Activated naive CD8-positive, alpha-beta T cell treated with anti-CD3 and anti-CD28 coated beads for 36 hours (primary cell): ENCODE data around the gene UBE3A. TPM values are rescaled to one million over a fixed set of nuclear protein-coding genes. Genes with fewer than 3 reads are reported as not detected.

Experiments
- DNase-seq: peaks from one replicate; pipeline ENCODE4 v3.0.0; 2021
- H3K27ac Mint-ChIP-seq: one replicate; pipeline ENCODE4 v1.8.0; 2022; ENCODE audit warnings: mild to moderate bottlenecking, moderate library complexity, mixed read lengths
- H3K27me3 Mint-ChIP-seq: one replicate; pipeline ENCODE4 v1.8.0; 2022; ENCODE audit warnings: mild to moderate bottlenecking, mixed read lengths
- H3K36me3 Mint-ChIP-seq: one replicate; pipeline ENCODE4 v1.8.0; 2021; ENCODE audit warnings: mild to moderate bottlenecking, mixed read lengths
- H3K4me1 Mint-ChIP-seq: one replicate; pipeline ENCODE4 v1.8.0; 2021; ENCODE audit warnings: mixed read lengths
- H3K4me3 Mint-ChIP-seq: one replicate; pipeline ENCODE4 v1.8.0; 2022; ENCODE audit warnings: mild to moderate bottlenecking, moderate library complexity, mixed read lengths
- H3K9me3 Mint-ChIP-seq: one replicate; pipeline ENCODE4 v1.8.0; 2022; ENCODE audit warnings: mixed read lengths
- total RNA-seq, 2 experiments: library from RNA; stranded (reverse); gene quantifications; one replicate each; pipeline ENCODE4 v1.2.3, GENCODE V29; 2021

The UBE3A gene
- total RNA-seq: 100 to 1,000 TPM; 122 to 125 TPM

- H3K27me3 Mint-ChIP-seq: no peaks in the 10 kb centered on the region
Observed at GRCh38 chr15:25438601-25439368, at the start of gene UBE3A. Gene UBE3A (minus strand): TSS chr15:25439024. CDS start chr15:25409107, 29,917 bp downstream.

GRCh38 chr15:25487226-25487884, 48.5 kb upstream of the UBE3A start:
- Mint-ChIP-seq H3K27ac (no peak overlapping the region), H3K9me3 (peaks cover 14% of the 10 kb centered on the region), H3K4me1 (no peaks in the 10 kb centered on the region), H3K27me3 (peaks cover 10% of the 10 kb centered on the region), H3K36me3 (peaks cover 5% of the 10 kb centered on the region), H3K4me3 (no peak overlapping the region)
- DNase-seq: no peak

More at GRCh38 chr15:25438601-25439368, at the start of gene UBE3A:
- Mint-ChIP-seq H3K9me3 (peaks cover 2% of the 10 kb centered on the region), H3K36me3 (peaks cover 30% of the 10 kb centered on the region), H3K27ac (peak within 1 kb of the TSS; percentile 93), H3K4me3 (peak within 1 kb of the TSS; percentile 92), H3K4me1 (peaks cover 28% of the 10 kb centered on the region)
- peak; percentile 94 for DNase-seq

DNA sequence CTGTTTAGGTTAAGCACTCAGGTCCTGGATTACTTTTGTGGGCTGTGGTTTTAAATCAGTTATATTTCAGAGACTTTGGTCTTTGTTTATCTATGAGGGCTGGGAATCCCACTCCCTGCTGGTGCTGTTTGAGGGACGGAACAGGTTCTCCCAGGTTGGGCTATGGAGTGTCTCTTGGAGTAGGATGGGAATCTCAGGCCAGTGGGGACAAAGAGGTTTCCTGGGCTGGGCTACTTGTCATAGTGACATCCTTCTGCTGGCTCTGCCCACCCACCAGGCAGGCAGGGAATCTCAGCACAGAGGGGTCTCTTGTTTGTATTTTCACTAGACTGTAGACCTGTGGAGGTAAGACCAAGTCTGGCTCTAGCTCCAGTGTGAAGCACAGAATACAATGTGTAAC, 47.2 kb upstream of the UBE3A start:
- H3K27me3 Mint-ChIP-seq: peaks cover 10% of the 10 kb centered on the region
- no peak overlapping the region for H3K4me3 Mint-ChIP-seq
- H3K27ac Mint-ChIP-seq: no peak overlapping the region
- no peak for DNase-seq
- peaks cover 4% of the 10 kb centered on the region for H3K36me3 Mint-ChIP-seq
- peaks cover 4% of the 10 kb centered on the region for H3K4me1 Mint-ChIP-seq
- peaks cover 9% of the 10 kb centered on the region for H3K9me3 Mint-ChIP-seq

GRCh38 chr15:25481208-25481859, 42.5 kb upstream of the UBE3A start:
- DNase-seq: no peak
- Mint-ChIP-seq H3K9me3 (peaks cover 1% of the 10 kb centered on the region), H3K36me3 (no peaks in the 10 kb centered on the region), H3K4me3 (no peak overlapping the region), H3K27ac (no peak overlapping the region), H3K4me1 (peaks cover 4% of the 10 kb centered on the region), H3K27me3 (peaks cover 11% of the 10 kb centered on the region)

DNA sequence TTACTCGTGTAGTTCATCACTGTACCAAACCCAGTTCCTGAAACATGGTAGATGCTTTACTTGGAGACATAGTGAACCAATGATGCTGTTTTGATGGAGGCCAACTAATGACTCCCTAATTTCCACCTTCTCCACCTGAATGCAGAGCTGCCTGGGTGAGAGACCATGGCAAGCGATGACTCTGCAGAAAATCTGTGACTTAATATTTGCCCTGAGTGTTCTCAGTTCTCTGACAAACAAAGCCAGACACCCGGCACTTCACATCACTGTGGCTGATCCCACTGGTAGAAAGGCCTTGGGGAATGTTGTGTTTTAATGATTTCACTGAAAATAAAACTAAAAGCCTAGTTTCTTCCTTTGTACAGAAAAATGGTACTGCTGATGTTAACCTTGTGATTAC, 39.5 kb upstream of the UBE3A start:
- no peak overlapping the region for H3K27ac Mint-ChIP-seq
- H3K36me3 Mint-ChIP-seq: no peaks in the 10 kb centered on the region
- peaks cover 7% of the 10 kb centered on the region for H3K27me3 Mint-ChIP-seq
- peaks cover 1% of the 10 kb centered on the region for H3K9me3 Mint-ChIP-seq
- no peak for DNase-seq
- H3K4me1 Mint-ChIP-seq: peaks cover 4% of the 10 kb centered on the region
- H3K4me3 Mint-ChIP-seq: no peak overlapping the region

DNA sequence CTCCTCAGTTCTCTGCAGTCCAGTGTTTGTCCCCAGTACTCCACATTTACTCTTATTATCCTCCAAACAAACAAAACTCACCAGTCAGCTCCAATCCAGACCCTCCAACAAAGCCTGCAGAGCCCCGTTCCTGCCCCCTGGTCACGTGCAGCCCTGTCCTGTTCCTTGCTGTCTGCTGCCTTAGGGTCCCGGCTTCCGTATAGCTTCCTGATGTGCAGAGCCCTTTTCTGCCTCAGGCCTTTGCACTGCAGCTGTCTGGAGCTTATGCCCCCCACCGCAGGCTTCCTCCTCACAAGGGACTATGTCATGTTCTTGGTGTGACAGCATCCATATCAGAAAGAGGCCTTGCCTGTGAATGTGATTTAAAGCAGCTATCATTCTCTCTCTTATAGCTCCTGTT, 39.0 kb upstream of the UBE3A start:
- H3K4me1 Mint-ChIP-seq: peaks cover 4% of the 10 kb centered on the region
- H3K9me3 Mint-ChIP-seq: peaks cover 5% of the 10 kb centered on the region
- no peak for DNase-seq
- H3K4me3 Mint-ChIP-seq: no peak overlapping the region
- H3K36me3 Mint-ChIP-seq: no peaks in the 10 kb centered on the region
- H3K27me3 Mint-ChIP-seq: peaks cover 7% of the 10 kb centered on the region
- no peak overlapping the region for H3K27ac Mint-ChIP-seq

DNA sequence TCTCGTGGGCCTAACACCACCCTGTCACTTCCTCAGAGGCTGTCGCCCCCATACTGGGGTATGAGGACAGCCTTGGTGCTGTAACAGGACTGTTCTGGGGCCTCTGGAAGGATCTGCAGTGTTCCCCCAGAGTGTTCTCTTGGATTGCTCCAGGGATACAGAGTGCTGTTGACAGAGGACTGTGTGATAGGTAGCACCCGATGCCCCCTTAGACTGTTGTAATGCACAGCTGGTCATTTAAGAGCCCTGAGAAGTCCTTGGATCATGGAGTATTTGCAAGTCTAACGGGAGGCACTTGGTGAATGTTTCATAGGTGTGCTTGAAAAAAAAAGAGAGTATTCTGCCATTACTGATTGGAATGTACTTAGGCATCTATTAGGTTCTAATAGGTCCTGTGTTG, 35.4 kb upstream of the UBE3A start:
- Mint-ChIP-seq H3K27me3 (no peaks in the 10 kb centered on the region), H3K27ac (no peak overlapping the region), H3K9me3 (peaks cover 13% of the 10 kb centered on the region), H3K4me1 (no peaks in the 10 kb centered on the region), H3K4me3 (no peak overlapping the region), H3K36me3 (no peaks in the 10 kb centered on the region)
- DNase-seq: no peak

DNA sequence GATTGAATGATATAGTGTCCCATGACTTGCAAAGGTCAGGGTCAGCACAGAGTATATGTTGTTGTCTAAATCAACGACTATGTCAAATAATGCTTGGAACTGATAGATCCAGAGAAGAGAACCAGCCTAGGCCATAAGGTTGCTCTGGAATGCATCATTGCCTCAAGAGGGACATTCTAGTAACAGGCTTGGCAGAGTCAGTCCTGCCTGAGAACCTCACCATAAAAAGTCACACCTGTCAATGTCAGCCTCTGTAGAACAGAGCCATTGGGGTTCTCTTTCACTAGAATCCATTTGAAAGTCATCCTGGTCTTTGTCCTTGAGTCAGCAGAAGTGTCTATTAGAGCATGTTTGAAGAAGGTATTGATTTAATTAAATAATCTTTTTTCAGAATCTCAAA, 31.4 kb upstream of the UBE3A start:
- no peak overlapping the region for H3K27ac Mint-ChIP-seq
- H3K27me3 Mint-ChIP-seq: no peaks in the 10 kb centered on the region
- no peak for DNase-seq
- peaks cover 13% of the 10 kb centered on the region for H3K9me3 Mint-ChIP-seq
- no peak overlapping the region for H3K4me3 Mint-ChIP-seq
- H3K4me1 Mint-ChIP-seq: no peaks in the 10 kb centered on the region
- no peaks in the 10 kb centered on the region for H3K36me3 Mint-ChIP-seq

DNA sequence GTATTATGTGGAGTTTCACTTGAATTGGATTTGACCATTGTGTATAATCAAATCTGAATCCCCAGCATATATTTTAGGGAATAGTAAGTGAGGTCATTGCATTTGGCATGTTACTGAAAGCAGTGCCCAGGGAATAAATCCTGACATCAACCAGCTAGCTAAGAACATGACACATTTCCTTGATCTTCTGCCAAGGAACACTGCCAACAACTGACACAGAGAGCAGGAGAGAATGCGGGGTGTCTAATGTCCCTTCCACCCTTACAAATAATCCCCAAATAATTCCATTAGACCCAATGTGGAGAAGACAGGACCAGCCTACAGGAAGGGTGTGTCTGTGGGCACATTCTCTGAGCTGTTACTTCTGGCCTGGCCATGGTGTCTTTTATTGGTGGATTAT, 30.6 kb upstream of the UBE3A start:
- no peaks in the 10 kb centered on the region for H3K27me3 Mint-ChIP-seq

DNA sequence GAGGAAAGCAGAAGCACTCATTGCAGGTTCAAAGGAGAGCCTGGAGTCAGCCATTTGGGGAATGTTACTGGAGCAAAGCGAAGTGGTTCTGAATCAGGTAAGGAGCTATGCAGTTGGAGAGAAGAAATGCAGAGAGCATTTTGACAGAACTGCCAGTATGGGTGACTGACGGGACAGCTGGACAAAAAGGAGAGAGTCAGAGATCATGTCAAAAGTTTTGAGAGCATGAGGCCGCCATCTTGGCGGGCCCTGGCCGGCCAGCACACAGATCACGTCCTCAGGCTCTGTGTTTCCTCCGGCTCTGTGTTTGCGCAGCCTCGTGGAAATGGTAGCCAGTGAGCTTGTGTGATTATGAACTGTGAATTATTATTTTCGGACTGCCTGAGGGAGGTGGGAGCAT, 29.8 kb upstream of the UBE3A start:
- Mint-ChIP-seq H3K9me3 (peaks cover 13% of the 10 kb centered on the region), H3K27ac (no peak overlapping the region), H3K4me3 (no peak overlapping the region), H3K36me3 (no peaks in the 10 kb centered on the region), H3K27me3 (no peaks in the 10 kb centered on the region), H3K4me1 (peaks cover 2% of the 10 kb centered on the region)
- DNase-seq: no peak

More for the DNA sequence above, 30.6 kb upstream of the UBE3A start:
- H3K36me3 Mint-ChIP-seq: no peaks in the 10 kb centered on the region
- H3K4me3 Mint-ChIP-seq: no peak overlapping the region
- H3K9me3 Mint-ChIP-seq: peaks cover 13% of the 10 kb centered on the region
- DNase-seq: no peak
- peaks cover 2% of the 10 kb centered on the region for H3K4me1 Mint-ChIP-seq
- no peak overlapping the region for H3K27ac Mint-ChIP-seq

DNA sequence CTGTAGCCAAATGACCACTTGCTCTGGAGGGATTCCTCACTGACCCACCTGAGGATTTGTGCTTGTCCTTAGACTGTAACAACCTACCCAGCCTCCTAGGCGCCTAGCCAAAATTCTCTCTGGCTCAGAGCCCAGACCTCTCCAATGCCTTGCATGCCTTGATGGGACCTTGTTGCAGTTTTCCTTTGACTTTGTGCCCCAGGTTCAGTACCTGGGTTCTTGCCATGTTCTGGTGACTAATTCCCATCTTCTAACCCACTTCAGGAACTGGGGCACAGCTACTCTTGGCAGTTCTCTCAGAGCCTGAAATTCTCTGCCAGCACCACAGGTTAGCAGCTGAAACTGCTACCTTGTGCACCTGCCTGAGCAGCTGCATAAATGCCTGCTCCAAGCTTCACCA, 27.0 kb upstream of the UBE3A start:
- Mint-ChIP-seq H3K36me3 (no peaks in the 10 kb centered on the region), H3K4me1 (peaks cover 2% of the 10 kb centered on the region), H3K4me3 (no peak overlapping the region), H3K9me3 (no peaks in the 10 kb centered on the region), H3K27ac (no peak overlapping the region), H3K27me3 (no peaks in the 10 kb centered on the region)
- DNase-seq: no peak

DNA sequence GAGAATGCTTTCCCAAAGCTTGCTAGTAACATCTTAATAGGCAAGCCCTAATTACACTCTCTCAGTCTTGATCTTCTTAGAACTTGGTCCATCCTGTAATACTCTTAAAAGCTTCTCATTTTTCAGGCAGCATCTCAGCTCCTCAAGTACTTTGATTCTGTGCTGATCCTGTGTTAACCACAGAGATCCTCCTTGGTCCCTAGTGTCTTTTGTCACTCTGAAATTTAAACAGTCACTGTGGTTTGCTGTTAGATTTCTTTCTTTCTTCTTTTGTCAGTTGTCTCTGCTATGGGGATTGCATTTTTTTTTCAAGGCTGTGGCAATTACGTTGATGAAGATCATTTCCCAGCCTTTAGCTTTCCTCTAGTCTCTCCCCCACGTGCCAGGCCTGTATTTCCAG, 26.0 kb upstream of the UBE3A start:
- no peak for DNase-seq
- H3K36me3 Mint-ChIP-seq: no peaks in the 10 kb centered on the region
- H3K27me3 Mint-ChIP-seq: no peaks in the 10 kb centered on the region
- H3K27ac Mint-ChIP-seq: no peak overlapping the region
- H3K4me1 Mint-ChIP-seq: peaks cover 2% of the 10 kb centered on the region
- no peak overlapping the region for H3K4me3 Mint-ChIP-seq
- H3K9me3 Mint-ChIP-seq: no peaks in the 10 kb centered on the region

- H3K9me3 Mint-ChIP-seq: no peaks in the 10 kb centered on the region
- no peaks in the 10 kb centered on the region for H3K27me3 Mint-ChIP-seq
- H3K4me3 Mint-ChIP-seq: no peak overlapping the region
- no peak overlapping the region for H3K27ac Mint-ChIP-seq
- H3K4me1 Mint-ChIP-seq: peaks cover 2% of the 10 kb centered on the region
- DNase-seq: no peak
- H3K36me3 Mint-ChIP-seq: no peaks in the 10 kb centered on the region
Observed at GRCh38 chr15:25464383-25464782, 25.6 kb upstream of the UBE3A start.

- H3K27me3 Mint-ChIP-seq: no peaks in the 10 kb centered on the region
- no peaks in the 10 kb centered on the region for H3K4me1 Mint-ChIP-seq
- no peaks in the 10 kb centered on the region for H3K36me3 Mint-ChIP-seq
- no peak overlapping the region for H3K4me3 Mint-ChIP-seq
- H3K27ac Mint-ChIP-seq: no peak overlapping the region
- DNase-seq: no peak
- H3K9me3 Mint-ChIP-seq: peaks cover 5% of the 10 kb centered on the region
Observed at GRCh38 chr15:25456196-25456595, 17.4 kb upstream of the UBE3A start.

DNA sequence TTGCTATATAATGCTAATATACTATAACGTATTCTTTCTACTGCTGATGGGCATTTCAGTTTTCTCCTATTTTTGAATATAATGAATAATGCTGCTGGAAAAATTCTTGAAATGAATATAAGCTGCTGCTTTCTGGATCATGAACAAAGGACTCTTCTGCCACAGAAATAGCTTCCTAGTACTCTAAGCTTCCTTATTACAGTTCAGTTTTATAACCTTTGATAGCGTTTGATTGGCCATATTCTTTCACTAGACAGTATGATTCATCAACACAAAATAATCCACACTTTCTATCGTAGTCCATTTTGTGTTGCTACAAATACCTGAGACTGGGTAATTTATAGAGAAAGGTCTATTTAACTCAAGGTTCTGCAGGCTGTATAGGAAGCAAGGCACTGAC, 16.4 kb upstream of the UBE3A start:
- Mint-ChIP-seq H3K4me1 (no peaks in the 10 kb centered on the region), H3K27me3 (no peaks in the 10 kb centered on the region), H3K4me3 (no peak overlapping the region), H3K36me3 (no peaks in the 10 kb centered on the region), H3K9me3 (peaks cover 14% of the 10 kb centered on the region), H3K27ac (no peak overlapping the region)
- no peak for DNase-seq
